Thymus (tissue), 11 donors: Measurements from ENCODE around the gene GRIA2. TPM values are rescaled to one million over a fixed set of nuclear protein-coding genes. Genes with fewer than 3 reads are reported as not detected.

Source experiments
- DNase-seq, 9 donors: peaks; one replicate each; pipeline ENCODE4 v3.0.0-alpha.2; 2013; ENCODE audit warnings: low spot score in 9 of 9, low read depth in 6 of 9, missing footprints in 1 of 9
- H3K27ac ChIP-seq, 2 donors: one replicate each; pipeline ENCODE4 v1.5.1; 2013; ENCODE audit warnings: control low read depth in 1 of 2, low read depth in 1 of 2, low read length in 1 of 2, mild to moderate bottlenecking in 1 of 2, moderate library complexity in 1 of 2
- H3K27me3 ChIP-seq, 2 donors: one replicate each; pipeline ENCODE4 v1.5.1; 2013; ENCODE audit warnings: low read length in 1 of 2; ENCODE audit not compliant: control insufficient read depth in 2 of 2, insufficient read depth in 1 of 2
- H3K36me3 ChIP-seq, 2 donors: one replicate each; pipeline ENCODE4 v1.5.1; 2013; ENCODE audit warnings: low read length in 1 of 2, mild to moderate bottlenecking in 1 of 2, moderate library complexity in 1 of 2; ENCODE audit not compliant: control insufficient read depth in 2 of 2, insufficient read depth in 2 of 2
- H3K4me1 ChIP-seq, 2 donors: one replicate each; pipeline ENCODE4 v1.5.1; 2013; ENCODE audit warnings: low read length in 2 of 2; ENCODE audit not compliant: control insufficient read depth in 2 of 2, insufficient read depth in 2 of 2
- H3K4me3 ChIP-seq, 2 donors: one replicate each; pipeline ENCODE4 v1.5.1; 2013; ENCODE audit warnings: low read length in 2 of 2, control low read depth in 1 of 2, mild to moderate bottlenecking in 1 of 2
- H3K9me3 ChIP-seq, 2 donors: one replicate each; pipeline ENCODE4 v1.5.1; 2013; ENCODE audit warnings: low read length in 1 of 2, mild to moderate bottlenecking in 1 of 2; ENCODE audit not compliant: control insufficient read depth in 2 of 2, insufficient read depth in 1 of 2
- WGBS: extraction: QIAGEN DNeasy Blood & Tissue Kit; methylation state at CpG from one replicate; pipeline ENCODE4 v1.1.7; 2013; 5-methylcytosine and 5-hydroxymethylcytosine counted together
- polyA plus RNA-seq: library from polyadenylated mRNA; stranded (reverse); fragments of 200-250 nt; gene quantifications from one replicate; pipeline ENCODE4 v1.2.3, GENCODE V29; 2013
- total RNA-seq: library from RNA; stranded (reverse); fragments of 120-200 nt; gene quantifications from one replicate; pipeline ENCODE4 v1.2.4, GENCODE V29; 2013
- donor health status: healthy.

Gene GRIA2
- total and polyA plus RNA-seq, 2 donors = 0.25 to 0.38 TPM

DNA sequence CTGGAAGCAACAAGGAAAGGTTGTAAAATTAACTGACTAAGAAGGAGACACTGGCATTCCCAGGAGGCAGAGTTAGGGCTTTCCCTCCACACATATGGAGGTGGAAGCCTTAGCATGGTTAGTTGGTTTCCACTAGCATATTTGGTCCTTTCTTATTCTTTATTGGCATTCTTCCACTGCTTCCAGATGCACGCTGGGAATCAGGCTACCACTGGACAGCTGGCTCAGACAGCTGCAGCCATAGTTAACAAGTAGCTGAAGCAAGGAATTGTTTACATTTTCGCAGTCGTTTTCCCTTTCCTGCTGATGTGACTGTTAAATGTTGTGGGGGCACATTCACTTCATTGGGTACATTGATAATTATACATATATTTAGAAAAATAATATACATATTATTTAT lies 169.2 kb downstream of the GRIA2 start:
- Histone ChIP-seq H3K4me1 (no peaks in the 10 kb centered on the region), H3K9me3 (no peaks in the 10 kb centered on the region), H3K36me3 (no peaks in the 10 kb centered on the region), H3K27me3 (no peaks in the 10 kb centered on the region), H3K4me3 (no peak overlapping the region), H3K27ac (no peak overlapping the region)
- DNase-seq = no peak
- 77% methylated on average over 3 of the region's 3 CpGs for WGBS

DNA sequence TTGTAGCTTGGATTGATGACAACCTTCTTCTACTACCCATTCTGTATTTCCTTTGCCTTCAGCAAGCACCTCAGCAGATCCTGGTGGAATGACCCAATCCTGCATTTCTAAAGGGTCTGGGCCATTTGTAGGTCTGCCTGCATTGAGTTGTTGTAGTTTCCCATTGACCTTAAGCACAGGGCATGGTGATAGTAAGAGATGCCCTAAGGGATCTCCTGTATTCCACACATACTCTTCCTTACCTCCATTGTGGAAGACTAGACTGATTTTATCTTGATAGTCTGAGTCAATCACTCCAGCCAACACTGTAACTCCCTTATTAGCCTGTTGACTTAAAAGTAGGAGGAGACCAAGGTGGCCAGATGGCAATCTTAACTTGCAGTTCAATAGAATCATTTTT lies 184.5 kb downstream of the GRIA2 start:
- H3K27ac ChIP-seq = no peak overlapping the region
- DNase-seq = no peak
- no peaks in the 10 kb centered on the region for H3K4me1 ChIP-seq
- no peaks in the 10 kb centered on the region for H3K27me3 ChIP-seq
- H3K4me3 ChIP-seq = no peak overlapping the region
- no peaks in the 10 kb centered on the region for H3K9me3 ChIP-seq
- no peaks in the 10 kb centered on the region for H3K36me3 ChIP-seq

Other genes starting within 250 kb of the GRIA2 start
- 11.0 TPM for gene PDGFC, start 248.9 kb upstream of the GRIA2 start, total RNA-seq
- gene PDGFC, start 248.9 kb upstream of the GRIA2 start, polyA plus RNA-seq = 13.1 TPM
- 1.9 TPM for gene GLRB, start 144.6 kb upstream of the GRIA2 start, total RNA-seq
- gene GLRB, start 144.6 kb upstream of the GRIA2 start, polyA plus RNA-seq = 1.5 TPM